ENCODE measurements around the gene KCNK5. TPM values are rescaled to one million over a fixed set of nuclear protein-coding genes. Genes with fewer than 3 reads are reported as not detected.

Gene KCNK5
- total and polyA plus RNA-seq, 9 of the 15 experiments (the other 6 are each of a cell fraction or from before 2014, with no cell fraction given), result 1.5 to 45.8 (median 25.8) TPM

- TF ChIP-seq, protein P1, sequence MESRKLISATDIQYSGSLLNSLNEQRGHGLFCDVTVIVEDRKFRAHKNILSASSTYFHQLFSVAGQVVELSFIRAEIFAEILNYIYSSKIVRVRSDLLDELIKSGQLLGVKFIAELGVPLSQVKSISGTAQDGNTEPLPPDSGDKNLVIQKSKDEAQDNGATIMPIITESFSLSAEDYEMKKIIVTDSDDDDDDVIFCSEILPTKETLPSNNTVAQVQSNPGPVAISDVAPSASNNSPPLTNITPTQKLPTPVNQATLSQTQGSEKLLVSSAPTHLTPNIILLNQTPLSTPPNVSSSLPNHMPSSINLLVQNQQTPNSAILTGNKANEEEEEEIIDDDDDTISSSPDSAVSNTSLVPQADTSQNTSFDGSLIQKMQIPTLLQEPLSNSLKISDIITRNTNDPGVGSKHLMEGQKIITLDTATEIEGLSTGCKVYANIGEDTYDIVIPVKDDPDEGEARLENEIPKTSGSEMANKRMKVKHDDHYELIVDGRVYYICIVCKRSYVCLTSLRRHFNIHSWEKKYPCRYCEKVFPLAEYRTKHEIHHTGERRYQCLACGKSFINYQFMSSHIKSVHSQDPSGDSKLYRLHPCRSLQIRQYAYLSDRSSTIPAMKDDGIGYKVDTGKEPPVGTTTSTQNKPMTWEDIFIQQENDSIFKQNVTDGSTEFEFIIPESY (CRISPR knock-in tag; IDR thresholded peaks at IDR 0.05), result no peak
- no peak for TF ChIP-seq PRPF4 (IDR thresholded peaks at IDR 0.05; ENCODE audit: insufficient read depth, low read depth, low read length, poor library complexity, severe bottlenecking)
Observed at GRCh38 chr6:39217177-39217864, 12.0 kb downstream of the KCNK5 start (continued).

GRCh38 chr6:39215640-39216158 lies 13.6 kb downstream of the KCNK5 start:
- intact Hi-C loops (cut with micrococcal nuclease), result no loop called here
- Histone ChIP-seq H3K27ac (ENCODE audit: extremely low read depth, low read depth, low read length) (no peak overlapping the region), H3K36me3 (ENCODE audit: control insufficient read depth, insufficient read depth, low read length) (peaks cover 90% of the 10 kb centered on the region), H3K9me1 (ENCODE audit: control insufficient read depth, insufficient read depth, low read length) (peaks cover 22% of the 10 kb centered on the region), H3K4me3 (no peak overlapping the region), H4K20me1 (replicated peaks; ENCODE audit: control insufficient read depth, insufficient read depth, low read length) (peaks cover 42% of the 10 kb centered on the region), H3K9ac (ENCODE audit: insufficient read depth in 1 of 2, low read depth in 2 of 2, low read length in 2 of 2) (no peak overlapping the region), H3K4me1 (replicated peaks in 1 of 2; ENCODE audit: control insufficient read depth in 2 of 2, insufficient read depth in 2 of 2, low read length in 2 of 2) (peaks cover 37 to 38% of the 10 kb centered on the region in 2 experiments), H3K27me3 (ENCODE audit: control insufficient read depth in 2 of 2, insufficient read depth in 2 of 2, low read length in 2 of 2) (no peaks in the 10 kb centered on the region), H3K9me3 (replicated peaks; ENCODE audit: control insufficient read depth, insufficient read depth, low read depth, low read length) (no peaks in the 10 kb centered on the region; the same call in 1 of the 2 replicates), H3K4me2 (ENCODE audit: insufficient read depth, low read length) (no peak overlapping the region), H3K79me2 (ENCODE audit: control insufficient read depth, insufficient read depth, low read length) (peaks cover 100% of the 10 kb centered on the region), H2AFZ (ENCODE audit: low read depth, low read length) (no peak overlapping the region)
- in situ Hi-C loops (cut with MboI), result no loop called here
- no peak for TF ChIP-seq ETS2 (tag; IDR thresholded peaks at IDR 0.05; ENCODE audit: borderline replicate concordance, poor library complexity, severe bottlenecking)
- 76% methylated on average over 8 of the region's 10 CpGs for WGBS (ENCODE audit: insufficient coverage, low coverage, missing lambda C conversion rate)
- DNase-seq (ENCODE audit: extremely low read depth in 1 of 4, low spot score in 3 of 4) (no peak), FAIRE-seq (no peak), ATAC-seq (no peak)
- no TSS peak for BruUV-seq (replicated peaks)
- ChIA-PET POLR2A (interaction anchor here (0.8 to 4.9 kb wide), 7 partner anchors 9 to 33 kb away, joined by 3 to 33 read pairs (median 4); no protein-coding TSS in a partner anchor), CTCF (ENCODE audit: low intra/inter-chr PET ratio) (no interaction called here)
